NCI-H526 (cell line): ENCODE data around the gene CHST14.

Source experiments
- DNase-seq, 2 experiments: peaks; one replicate each; lab custom pipeline; 2025; lab: John Stamatoyannopoulos, UW

Gene CHST14

GRCh38 chr15:40489274-40490175, 18.7 kb downstream of the CHST14 start:
- DNase-seq = no peak

GRCh38 chr15:40493089-40493840, 22.5 kb downstream of the CHST14 start:
- DNase-seq = no peak

- no peak for DNase-seq
Measured at GRCh38 chr15:40495516-40495915, 24.7 kb downstream of the CHST14 start.

- DNase-seq = no peak
Measured at GRCh38 chr15:40498418-40498817, 27.6 kb downstream of the CHST14 start.

- DNase-seq = no peak
Measured at GRCh38 chr15:40498891-40499290, 28.1 kb downstream of the CHST14 start.

GRCh38 chr15:40499931-40500330, 29.1 kb downstream of the CHST14 start:
- no peak for DNase-seq

GRCh38 chr15:40500568-40501330, 30.0 kb downstream of the CHST14 start:
- no peak for DNase-seq

- DNase-seq = no peak
Measured at GRCh38 chr15:40501487-40501886, 30.7 kb downstream of the CHST14 start.

- peak; percentile 64 to 91 for DNase-seq
Measured at GRCh38 chr15:40506964-40507571, 36.3 kb downstream of the CHST14 start.

- no peak for DNase-seq
Measured at GRCh38 chr15:40508216-40508615, 37.4 kb downstream of the CHST14 start.

- no peak for DNase-seq
Measured at GRCh38 chr15:40510201-40510600, 39.4 kb downstream of the CHST14 start.

GRCh38 chr15:40511093-40511471, 40.3 kb downstream of the CHST14 start:
- DNase-seq = no peak

GRCh38 chr15:40511472-40512133, 40.8 kb downstream of the CHST14 start:
- DNase-seq = peak in 1 of 2 experiments; percentile 61

- no peak for DNase-seq
Measured at GRCh38 chr15:40512440-40512839, 41.7 kb downstream of the CHST14 start.

GRCh38 chr15:40513609-40514008, 42.8 kb downstream of the CHST14 start:
- no peak for DNase-seq

GRCh38 chr15:40516322-40516721, 45.5 kb downstream of the CHST14 start:
- no peak for DNase-seq
